ENCODE results near the gene SGO2.
A peak's percentile ranks its signal among the peaks of the same experiment; 100 is the strongest.

The SGO2 gene

DNA sequence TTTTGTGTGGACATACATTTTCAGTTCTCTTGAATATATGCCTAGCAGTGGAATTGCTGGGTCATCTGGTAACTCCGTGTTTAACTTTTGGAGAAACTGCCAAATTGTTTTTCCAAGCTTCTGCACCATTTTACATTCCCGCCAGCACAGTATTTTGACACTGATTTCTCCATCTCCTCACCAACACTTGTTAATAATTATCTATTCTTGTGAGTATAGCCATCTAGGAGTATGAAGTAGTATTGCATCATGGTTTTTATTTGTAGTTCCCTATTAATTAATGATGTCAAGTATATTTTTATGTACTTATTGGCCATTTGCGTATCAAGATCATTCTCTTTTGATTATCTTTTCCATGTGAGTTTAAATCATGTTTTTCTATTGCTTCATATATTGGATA, 41.9 kb downstream of the SGO2 start:
- H3K4me3 ChIP-seq (ENCODE audit: low read depth, low read length), result no peak overlapping the region
- no peaks in the 10 kb centered on the region for H3K27me3 ChIP-seq
- H3K4me1 ChIP-seq, result no peaks in the 10 kb centered on the region
- TF ChIP-seq, protein P1, sequence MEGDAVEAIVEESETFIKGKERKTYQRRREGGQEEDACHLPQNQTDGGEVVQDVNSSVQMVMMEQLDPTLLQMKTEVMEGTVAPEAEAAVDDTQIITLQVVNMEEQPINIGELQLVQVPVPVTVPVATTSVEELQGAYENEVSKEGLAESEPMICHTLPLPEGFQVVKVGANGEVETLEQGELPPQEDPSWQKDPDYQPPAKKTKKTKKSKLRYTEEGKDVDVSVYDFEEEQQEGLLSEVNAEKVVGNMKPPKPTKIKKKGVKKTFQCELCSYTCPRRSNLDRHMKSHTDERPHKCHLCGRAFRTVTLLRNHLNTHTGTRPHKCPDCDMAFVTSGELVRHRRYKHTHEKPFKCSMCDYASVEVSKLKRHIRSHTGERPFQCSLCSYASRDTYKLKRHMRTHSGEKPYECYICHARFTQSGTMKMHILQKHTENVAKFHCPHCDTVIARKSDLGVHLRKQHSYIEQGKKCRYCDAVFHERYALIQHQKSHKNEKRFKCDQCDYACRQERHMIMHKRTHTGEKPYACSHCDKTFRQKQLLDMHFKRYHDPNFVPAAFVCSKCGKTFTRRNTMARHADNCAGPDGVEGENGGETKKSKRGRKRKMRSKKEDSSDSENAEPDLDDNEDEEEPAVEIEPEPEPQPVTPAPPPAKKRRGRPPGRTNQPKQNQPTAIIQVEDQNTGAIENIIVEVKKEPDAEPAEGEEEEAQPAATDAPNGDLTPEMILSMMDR (IDR thresholded peaks at IDR 0.05; ENCODE audit: low read depth, low read length), result no peak
- DNase-seq, result no peak
- H3K36me3 ChIP-seq, result no peaks in the 10 kb centered on the region; the same call in 1 of the 2 replicates
- no peaks in the 10 kb centered on the region for H3K9me3 ChIP-seq

DNA sequence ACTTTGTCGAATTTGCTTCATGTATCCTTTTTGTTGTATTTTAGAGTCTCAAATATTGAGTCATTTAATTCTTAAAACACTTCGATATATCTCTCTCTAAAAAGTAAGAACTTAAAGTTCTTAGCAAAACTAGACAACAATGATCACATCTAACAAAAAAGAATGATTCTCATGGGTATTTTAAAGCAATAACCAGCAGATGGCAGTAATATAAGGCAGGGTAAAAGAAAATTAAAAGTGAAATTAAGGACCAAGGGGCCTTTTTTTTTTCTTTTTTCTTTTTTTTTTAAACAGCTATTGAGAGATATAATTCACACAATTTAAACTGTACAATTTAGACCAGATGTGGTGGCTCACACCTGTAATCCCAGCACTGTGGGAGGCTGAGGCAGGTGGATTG, 50.0 kb downstream of the SGO2 start:
- Histone ChIP-seq H3K4me3 (ENCODE audit: low read depth, low read length) (no peak overlapping the region), H3K36me3 (peaks cover 4% of the 10 kb centered on the region), H3K9me3 (no peaks in the 10 kb centered on the region), H3K4me1 (no peaks in the 10 kb centered on the region), H3K27me3 (no peaks in the 10 kb centered on the region)
- TF ChIP-seq, protein P1 (IDR thresholded peaks at IDR 0.05; ENCODE audit: low read depth, low read length), result peak; percentile 17; the same call in 1 of the 2 replicates
- DNase-seq, result no peak

DNA sequence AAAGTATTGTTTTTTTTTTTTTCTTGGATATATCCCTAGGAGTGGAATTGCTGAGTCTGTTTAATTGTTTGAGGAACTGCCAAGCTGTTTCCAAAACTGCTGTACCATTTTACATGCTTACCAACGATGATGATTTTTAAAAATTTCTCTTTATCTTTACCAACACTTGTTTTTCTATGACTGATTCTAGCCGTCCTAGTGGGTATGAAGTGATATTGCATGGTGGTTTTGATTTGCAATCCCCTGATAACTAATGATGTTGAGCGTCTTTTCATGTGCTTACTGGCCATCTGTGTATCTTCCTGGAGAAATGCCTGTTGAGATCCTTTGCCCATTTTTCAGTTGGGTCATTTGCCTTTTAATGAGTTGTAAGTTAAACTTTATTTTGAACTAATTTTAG, 51.0 kb downstream of the SGO2 start:
- no peaks in the 10 kb centered on the region for H3K9me3 ChIP-seq
- TF ChIP-seq, protein P1 (IDR thresholded peaks at IDR 0.05; ENCODE audit: low read depth, low read length), result no peak
- H3K4me1 ChIP-seq, result no peaks in the 10 kb centered on the region
- H3K36me3 ChIP-seq, result peaks cover 4% of the 10 kb centered on the region
- no peak for DNase-seq
- H3K27me3 ChIP-seq, result no peaks in the 10 kb centered on the region
- H3K4me3 ChIP-seq (ENCODE audit: low read depth, low read length), result no peak overlapping the region

DNA sequence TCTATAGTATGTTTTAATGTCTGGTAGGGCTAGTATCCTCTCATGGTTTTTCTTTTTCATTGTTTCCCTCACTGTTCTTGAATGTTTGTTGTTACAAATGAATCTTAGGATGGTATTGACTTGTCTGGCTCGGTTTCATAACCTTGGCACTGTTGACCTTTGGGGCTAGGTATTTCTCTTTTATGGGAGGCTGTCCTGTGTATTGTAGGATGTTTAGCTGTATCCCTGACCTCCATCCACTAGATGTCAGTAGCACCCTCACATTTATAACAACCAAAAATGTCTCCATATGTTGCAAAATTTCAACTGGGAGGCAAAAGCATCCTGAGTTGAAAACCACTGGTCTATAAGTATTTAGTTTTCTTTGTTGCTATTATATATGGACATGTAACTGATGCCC, 52.8 kb downstream of the SGO2 start:
- DNase-seq, result no peak
- Histone ChIP-seq H3K4me3 (ENCODE audit: low read depth, low read length) (no peak overlapping the region), H3K4me1 (no peaks in the 10 kb centered on the region), H3K27me3 (no peaks in the 10 kb centered on the region), H3K9me3 (no peaks in the 10 kb centered on the region), H3K36me3 (no peaks in the 10 kb centered on the region; the same call in 1 of the 2 replicates)
- TF ChIP-seq, protein P1 (IDR thresholded peaks at IDR 0.05; ENCODE audit: low read depth, low read length), result peak; percentile 63

DNA sequence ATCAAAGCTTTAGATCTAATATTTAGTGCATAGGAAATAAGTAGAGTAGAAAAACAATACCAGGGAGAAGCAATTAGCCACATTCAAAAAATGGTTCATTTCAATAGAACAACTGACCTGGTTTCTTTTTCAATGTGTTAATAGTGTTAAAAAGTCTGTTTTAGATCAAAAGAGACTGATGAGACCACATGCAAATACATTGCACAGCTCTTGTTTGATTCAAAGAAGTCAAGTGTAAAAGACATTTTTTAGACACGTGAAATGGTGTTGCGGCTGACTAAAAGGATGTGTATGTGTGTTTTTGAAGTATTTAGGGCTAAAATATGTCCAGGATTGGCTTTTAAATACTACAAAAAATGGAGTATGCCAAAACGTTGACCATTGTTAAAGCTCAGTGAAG, 58.6 kb downstream of the SGO2 start:
- no peak for DNase-seq
- no peaks in the 10 kb centered on the region for H3K9me3 ChIP-seq
- H3K4me1 ChIP-seq, result no peaks in the 10 kb centered on the region
- H3K36me3 ChIP-seq, result no peaks in the 10 kb centered on the region
- no peaks in the 10 kb centered on the region for H3K27me3 ChIP-seq
- no peak overlapping the region for H3K4me3 ChIP-seq (ENCODE audit: low read depth, low read length)
- TF ChIP-seq, protein P1 (IDR thresholded peaks at IDR 0.05; ENCODE audit: low read depth, low read length), result no peak

DNA sequence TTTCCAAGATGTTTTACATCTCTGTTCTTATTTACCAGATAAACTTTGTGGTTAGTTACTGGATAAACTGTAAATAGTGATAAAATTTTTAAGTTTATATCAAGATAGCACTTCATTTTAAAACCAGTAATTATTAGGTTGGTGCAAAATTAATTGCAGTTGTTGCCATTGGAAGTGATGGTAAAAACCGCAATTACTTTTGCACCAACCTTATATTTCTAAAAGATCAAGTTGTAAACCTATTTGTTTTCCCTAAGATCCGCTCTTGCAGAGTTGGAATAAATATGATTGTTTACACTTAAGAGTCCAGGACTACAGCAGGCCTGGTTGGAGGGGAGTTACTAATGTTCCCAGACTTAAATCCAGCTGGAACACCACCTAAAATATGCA, 59.3 kb downstream of the SGO2 start:
- no peaks in the 10 kb centered on the region for H3K27me3 ChIP-seq
- TF ChIP-seq, protein P1 (IDR thresholded peaks at IDR 0.05; ENCODE audit: low read depth, low read length), result no peak
- no peaks in the 10 kb centered on the region for H3K36me3 ChIP-seq
- H3K9me3 ChIP-seq, result no peaks in the 10 kb centered on the region
- no peaks in the 10 kb centered on the region for H3K4me1 ChIP-seq
- DNase-seq, result no peak
- H3K4me3 ChIP-seq (ENCODE audit: low read depth, low read length), result peak overlapping the region; percentile 61

Measured in BE2C (cell line).